22Rv1 (cell line): Measurements from ENCODE around the gene REG1B.
"Not testable (repeated sequence)": the region's sequence is repeated elsewhere in the genome, so short reads cannot be mapped to it uniquely, and the experiment has no call there.

ENCODE experiments used
- H3K27ac ChIP-seq: fragments of 450-650 bp; 2 replicates; pipeline ENCODE4 v1.5.1; 2017
- ZFX ChIP-seq: fragments of 450-650 bp; IDR thresholded peaks from 2 replicates; pipeline ENCODE4 v1.6.1; 2017; ENCODE audit warnings: antibody characterized with exemption, borderline replicate concordance
- TF ChIP-seq, protein P1 (sequence below): fragments of 450-650 bp; IDR thresholded peaks from 2 replicates; pipeline ENCODE4 v1.5.1; 2017; ENCODE audit warnings: mild to moderate bottlenecking

The REG1B gene

DNA sequence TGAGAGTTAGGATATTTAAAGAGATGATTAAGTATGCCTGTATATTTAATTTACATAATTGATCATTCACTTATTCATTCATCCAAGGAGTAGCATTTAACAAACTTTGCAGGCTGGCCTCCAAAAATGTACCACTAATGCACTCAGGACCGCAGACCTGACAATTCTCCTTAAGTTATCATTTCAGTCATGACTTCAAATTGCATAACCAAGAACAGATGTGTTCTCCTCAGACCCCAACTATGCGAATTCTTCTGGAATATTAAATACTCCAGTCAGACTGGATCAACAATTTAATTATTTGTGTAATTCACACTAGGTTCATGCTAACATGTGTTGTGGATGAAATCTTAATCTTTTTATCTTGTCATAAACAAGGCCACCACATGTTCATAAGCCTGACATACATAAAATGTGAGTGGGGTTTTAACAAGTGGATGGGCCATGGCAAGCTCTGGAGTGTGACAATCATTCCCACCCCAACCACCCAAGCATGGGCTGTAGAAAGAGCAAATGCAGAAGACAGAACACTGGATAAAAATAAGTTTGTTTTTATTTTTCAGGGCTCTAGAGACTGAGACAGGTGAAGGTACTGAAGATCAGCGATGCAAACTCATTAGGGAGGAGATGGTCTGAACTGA lies 3.2 kb downstream of the REG1B start:
- TF ChIP-seq, protein P1, sequence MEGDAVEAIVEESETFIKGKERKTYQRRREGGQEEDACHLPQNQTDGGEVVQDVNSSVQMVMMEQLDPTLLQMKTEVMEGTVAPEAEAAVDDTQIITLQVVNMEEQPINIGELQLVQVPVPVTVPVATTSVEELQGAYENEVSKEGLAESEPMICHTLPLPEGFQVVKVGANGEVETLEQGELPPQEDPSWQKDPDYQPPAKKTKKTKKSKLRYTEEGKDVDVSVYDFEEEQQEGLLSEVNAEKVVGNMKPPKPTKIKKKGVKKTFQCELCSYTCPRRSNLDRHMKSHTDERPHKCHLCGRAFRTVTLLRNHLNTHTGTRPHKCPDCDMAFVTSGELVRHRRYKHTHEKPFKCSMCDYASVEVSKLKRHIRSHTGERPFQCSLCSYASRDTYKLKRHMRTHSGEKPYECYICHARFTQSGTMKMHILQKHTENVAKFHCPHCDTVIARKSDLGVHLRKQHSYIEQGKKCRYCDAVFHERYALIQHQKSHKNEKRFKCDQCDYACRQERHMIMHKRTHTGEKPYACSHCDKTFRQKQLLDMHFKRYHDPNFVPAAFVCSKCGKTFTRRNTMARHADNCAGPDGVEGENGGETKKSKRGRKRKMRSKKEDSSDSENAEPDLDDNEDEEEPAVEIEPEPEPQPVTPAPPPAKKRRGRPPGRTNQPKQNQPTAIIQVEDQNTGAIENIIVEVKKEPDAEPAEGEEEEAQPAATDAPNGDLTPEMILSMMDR: no peak
- no peak for TF ChIP-seq ZFX

DNA sequence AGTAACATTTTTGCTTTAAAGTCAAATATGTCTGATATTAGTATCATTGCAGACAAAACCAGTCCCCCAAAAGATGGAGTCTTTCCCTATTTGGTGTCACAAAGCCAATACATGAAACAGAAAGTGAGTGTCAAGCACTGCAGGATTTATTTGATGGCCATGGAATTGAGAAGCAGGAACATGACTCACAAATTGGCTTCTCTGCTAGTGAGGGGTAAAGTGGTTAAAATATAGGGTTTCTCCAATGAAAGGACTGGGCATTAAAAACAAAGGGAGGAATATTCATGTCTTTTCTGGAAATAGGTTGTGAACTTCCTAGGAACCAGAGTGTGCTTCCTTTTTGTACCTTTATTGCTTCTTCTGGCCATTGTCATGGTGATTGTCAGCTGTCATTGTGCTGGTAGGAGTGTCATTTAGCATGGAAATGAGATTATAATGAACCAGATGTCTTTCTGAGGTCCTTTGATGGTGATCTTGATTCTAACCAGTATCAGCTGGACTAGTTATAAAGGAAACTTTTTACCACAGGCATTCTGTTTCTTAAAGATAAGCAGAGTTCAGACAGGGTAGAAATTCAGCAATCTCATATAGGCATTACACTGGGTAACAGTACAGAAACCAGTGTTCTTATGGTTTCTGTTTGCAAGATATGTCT lies 4.1 kb downstream of the REG1B start:
- H3K27ac ChIP-seq: no peak overlapping the region

More for the DNA sequence above, 3.2 kb downstream of the REG1B start:
- no peak overlapping the region for H3K27ac ChIP-seq

DNA sequence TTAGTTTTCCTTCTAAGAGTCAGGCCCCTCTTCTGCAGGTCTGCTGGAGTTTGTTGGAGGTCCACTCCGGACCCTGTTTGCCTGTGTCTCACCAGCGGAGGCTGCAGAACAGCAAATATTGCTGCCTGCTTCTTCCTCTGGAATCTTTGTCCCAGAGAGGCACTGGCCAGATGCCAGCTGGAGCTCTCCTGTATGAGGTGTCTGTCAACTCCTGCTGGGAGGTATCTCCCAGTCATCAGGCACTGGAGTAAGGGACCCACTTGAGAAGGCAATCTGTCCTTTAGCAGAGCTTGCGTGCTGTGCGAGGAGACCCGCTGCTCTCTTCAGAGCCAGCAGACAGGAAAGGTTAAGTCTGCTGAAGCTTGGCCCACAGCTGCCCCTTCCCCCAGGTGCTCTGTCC lies 4.8 kb downstream of the REG1B start:
- H3K27ac ChIP-seq: no peak overlapping the region
- no peak for TF ChIP-seq ZFX
- TF ChIP-seq, protein P1: no peak

More for the DNA sequence above, 4.1 kb downstream of the REG1B start:
- TF ChIP-seq, protein P1: no peak
- TF ChIP-seq ZFX: no peak

DNA sequence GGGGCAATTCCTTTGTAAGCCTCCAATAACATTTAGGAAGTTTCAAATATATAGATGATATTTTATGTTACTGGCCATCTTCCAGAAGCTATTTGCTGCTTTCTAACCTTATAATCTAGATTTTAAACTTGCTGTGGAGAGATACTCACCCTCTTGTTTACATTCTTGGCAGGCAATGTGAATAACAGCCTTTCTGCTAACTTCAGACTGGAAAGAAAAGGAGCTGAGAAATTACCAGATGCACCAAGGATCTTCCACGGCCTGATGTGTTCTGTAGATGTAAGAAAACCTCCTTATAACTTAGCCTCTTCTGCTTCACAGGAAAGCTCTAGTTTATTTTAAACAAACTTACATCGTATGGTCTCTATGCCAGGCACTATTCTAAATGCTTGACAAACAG lies 16.7 kb downstream of the REG1B start:
- no peak overlapping the region for H3K27ac ChIP-seq

DNA sequence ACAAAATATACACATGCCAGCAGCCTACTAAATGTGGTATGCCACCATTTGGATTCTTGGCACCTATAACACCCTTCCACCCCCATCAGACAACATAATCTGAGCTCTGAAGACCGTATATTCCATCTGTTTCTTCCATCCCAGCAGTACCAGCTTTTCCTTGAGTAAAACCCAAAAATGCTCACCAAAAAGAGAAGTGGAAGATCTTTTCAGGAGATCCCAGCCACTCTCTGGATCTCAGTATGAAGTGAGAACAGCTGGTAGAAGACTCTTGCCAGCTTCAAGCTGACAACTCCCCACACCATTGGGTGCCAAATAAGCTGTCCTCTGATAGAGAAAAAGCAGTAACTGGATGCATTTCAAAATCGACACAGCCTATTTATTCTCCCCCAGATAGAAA lies 22.6 kb downstream of the REG1B start:
- no peak overlapping the region for H3K27ac ChIP-seq
- TF ChIP-seq, protein P1: no peak
- TF ChIP-seq ZFX: no peak

More for the DNA sequence above, 16.7 kb downstream of the REG1B start:
- TF ChIP-seq, protein P1: no peak
- TF ChIP-seq ZFX: no peak

DNA sequence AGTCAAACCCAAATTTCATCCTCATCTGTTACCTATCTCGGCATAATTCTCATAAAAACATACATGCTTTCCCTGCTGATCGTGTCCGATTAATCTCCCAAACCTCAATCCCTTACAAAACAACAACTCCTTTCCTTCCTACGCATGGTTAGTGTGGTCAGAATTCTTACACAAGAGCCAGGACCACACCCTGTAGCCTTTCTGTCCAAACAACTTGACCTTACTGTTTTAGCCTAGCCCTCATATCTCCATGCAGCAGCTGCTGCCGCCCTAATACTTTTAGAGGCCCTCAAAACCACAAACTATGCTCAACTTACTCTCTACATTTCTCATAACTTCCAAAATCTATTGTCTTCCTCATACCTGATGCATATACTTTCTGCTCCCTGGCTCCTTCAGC lies 33.0 kb downstream of the REG1B start:
- not testable (repeated sequence) for H3K27ac ChIP-seq

DNA sequence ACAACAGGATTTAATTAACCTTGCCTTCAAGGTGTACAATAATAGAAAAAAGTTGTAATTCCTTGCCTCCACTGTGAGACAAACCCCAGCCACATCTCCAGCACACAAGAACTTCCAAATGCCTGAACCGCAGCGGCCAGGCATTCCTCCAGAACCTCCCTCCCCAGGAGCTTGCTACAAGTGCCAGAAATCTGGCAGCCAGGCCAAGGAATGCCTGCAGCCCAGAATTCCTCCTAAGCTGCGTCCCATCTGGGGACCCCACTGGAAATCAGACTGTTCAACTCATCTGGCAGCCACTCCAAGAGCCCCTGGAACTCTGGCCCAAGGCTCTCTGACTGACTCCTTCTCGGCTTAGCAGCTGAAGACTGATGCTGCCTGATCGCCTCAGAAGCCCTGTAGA lies 34.3 kb downstream of the REG1B start:
- H3K27ac ChIP-seq: not testable (repeated sequence)

DNA sequence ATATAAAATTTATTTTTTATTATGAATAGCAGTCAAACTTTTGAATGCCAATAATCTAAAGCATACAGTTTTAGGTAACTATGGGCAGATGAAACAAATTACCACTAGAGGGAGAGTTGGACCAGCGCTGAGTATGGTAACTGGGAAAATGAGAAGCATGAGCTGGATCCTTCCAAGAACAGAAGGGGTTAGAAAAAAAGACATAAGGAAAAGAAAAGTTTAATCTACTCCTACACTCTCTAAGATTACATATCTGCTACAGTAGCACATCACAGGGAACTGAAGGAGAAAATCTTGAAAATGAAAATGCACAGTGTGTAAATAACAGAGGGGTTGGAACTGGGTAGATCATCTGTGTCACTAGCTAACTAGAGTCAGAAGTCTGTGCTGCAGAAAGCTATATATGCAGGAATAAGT lies 46.8 kb downstream of the REG1B start:
- H3K27ac ChIP-seq: no peak overlapping the region
- TF ChIP-seq ZFX: no peak
- TF ChIP-seq, protein P1: peak; percentile 82
